Measurements from ENCODE around the gene YIF1B. TPM values are rescaled to one million over a fixed set of nuclear protein-coding genes. Genes with fewer than 3 reads are reported as not detected.
A peak's percentile ranks its signal among the peaks of the same experiment; 100 is the strongest.

YIF1B gene
- total and polyA plus RNA-seq, 4 donors = 34.1 to 74.1 (median 42.9) TPM

- no peaks in the 10 kb centered on the region for H3K27me3 ChIP-seq (ENCODE audit: control insufficient read depth in 4 of 4, insufficient read depth in 4 of 4, low read length in 3 of 4)
- H3K9ac ChIP-seq (ENCODE audit: low read depth in 1 of 2, low read length in 2 of 2) = peak overlapping the region in 1 of 2 donors; percentile 19
- TF ChIP-seq HNF4G (IDR thresholded peaks at IDR 0.05) = no peak
- TF ChIP-seq CTCF (IDR thresholded peaks at IDR 0.05; ENCODE audit: low read depth, low read length, missing input control) = no peak
- no peak for TF ChIP-seq FOXA2 (IDR thresholded peaks at IDR 0.05)
- no peak for TF ChIP-seq ATF3 (IDR thresholded peaks at IDR 0.05)
- TF ChIP-seq GABPA (IDR thresholded peaks at IDR 0.05 in 1 of 2, conservative IDR thresholded peaks at IDR 0.05 in 1 of 2) = no peak
- no peak for TF ChIP-seq REST (IDR thresholded peaks at IDR 0.05)
- TF ChIP-seq JUND (IDR thresholded peaks at IDR 0.05) = no peak
- TF ChIP-seq FOXA1 (IDR thresholded peaks at IDR 0.05) = no peak
- no peak for TF ChIP-seq YY1 (IDR thresholded peaks at IDR 0.05)
- no peak for TF ChIP-seq MAX (IDR thresholded peaks at IDR 0.05)
- no peak for TF ChIP-seq RAD21 (IDR thresholded peaks at IDR 0.05)
- TF ChIP-seq RXRA (IDR thresholded peaks at IDR 0.05) = no peak
- no peak for TF ChIP-seq NR2F2 (IDR thresholded peaks at IDR 0.05)
- no peak for TF ChIP-seq EGR1 (IDR thresholded peaks at IDR 0.05; ENCODE audit: low read depth in 2 of 2)
- no peak for TF ChIP-seq HNF4A (conservative IDR thresholded peaks at IDR 0.05)
- no peak for TF ChIP-seq TAF1 (conservative IDR thresholded peaks at IDR 0.05)
- TF ChIP-seq ZBTB33 (IDR thresholded peaks at IDR 0.05) = no peak
- no peak for TF ChIP-seq SP1 (IDR thresholded peaks at IDR 0.05)
- DNase-seq (ENCODE audit: low spot score) = no peak
- peaks cover 0 to 11% (median 5%) of the 10 kb centered on the region in 4 donors for H3K4me1 ChIP-seq (ENCODE audit: control insufficient read depth in 4 of 4, insufficient read depth in 4 of 4, low read length in 3 of 4)
- H3K4me3 ChIP-seq (ENCODE audit: low read depth in 1 of 3, low read length in 3 of 3) = no peak overlapping the region
- 64% methylated on average over 5 of the region's 5 CpGs for WGBS
- no peaks in the 10 kb centered on the region for H3K36me3 ChIP-seq (ENCODE audit: control insufficient read depth in 4 of 4, insufficient read depth in 3 of 4, low read depth in 1 of 4, low read length in 3 of 4)
- peak overlapping the region; percentile 5 to 67 for H3K27ac ChIP-seq (ENCODE audit: low read depth in 1 of 2, low read length in 2 of 2)
- no peaks in the 10 kb centered on the region for H3K9me3 ChIP-seq (ENCODE audit: control insufficient read depth in 4 of 4, low read length in 3 of 4)
Measured at GRCh38 chr19:38277549-38277948, 38.2 kb downstream of the YIF1B start.
